ENCODE measurements around the gene THSD4.
"Not testable (repeated sequence)": the region's sequence is repeated elsewhere in the genome, so short reads cannot be mapped to it uniquely, and the experiment has no call there.

THSD4 gene

DNA sequence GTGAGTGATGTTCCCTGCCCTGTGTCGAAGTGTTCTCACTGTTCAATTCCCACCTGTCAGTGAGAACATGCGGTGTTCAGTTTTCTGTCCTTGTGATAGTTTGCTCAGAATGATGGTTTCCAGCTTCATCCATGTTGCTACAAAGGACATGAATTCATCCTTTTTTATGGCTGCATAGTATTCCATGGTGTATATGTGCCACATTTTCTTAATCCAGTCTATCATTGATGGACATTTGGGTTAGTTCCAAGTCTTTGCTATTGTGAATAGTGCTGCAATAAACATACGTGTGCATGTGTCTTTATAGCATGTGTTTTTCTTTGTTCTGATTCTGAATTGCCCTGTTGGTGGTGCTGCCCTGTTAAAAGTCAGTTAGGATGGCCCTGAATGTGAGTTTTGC is 204.2 kb downstream of the THSD4 start:
- FAIRE-seq; DNase-seq (ENCODE audit: low spot score): not testable (repeated sequence)

DNA sequence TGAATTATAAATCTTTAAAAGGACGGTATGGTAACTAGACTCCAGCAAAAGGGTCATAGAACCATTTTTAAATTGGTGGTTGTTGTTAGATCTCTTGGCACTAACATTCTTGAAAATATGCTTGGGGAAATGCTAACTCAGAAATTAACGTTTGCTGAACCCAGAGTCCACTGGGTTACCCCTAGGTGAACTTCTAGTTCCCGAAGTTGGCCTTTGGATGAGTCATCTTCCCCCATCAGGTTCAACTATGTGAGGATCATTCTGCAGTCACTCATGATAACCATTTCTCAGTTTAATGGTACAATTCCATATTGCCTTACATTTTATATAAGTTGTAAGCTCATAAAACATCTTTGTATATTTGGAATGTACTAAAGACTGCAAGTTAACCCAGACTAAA is 204.7 kb downstream of the THSD4 start:
- no peak for DNase-seq (ENCODE audit: low spot score)
- FAIRE-seq = no peak

DNA sequence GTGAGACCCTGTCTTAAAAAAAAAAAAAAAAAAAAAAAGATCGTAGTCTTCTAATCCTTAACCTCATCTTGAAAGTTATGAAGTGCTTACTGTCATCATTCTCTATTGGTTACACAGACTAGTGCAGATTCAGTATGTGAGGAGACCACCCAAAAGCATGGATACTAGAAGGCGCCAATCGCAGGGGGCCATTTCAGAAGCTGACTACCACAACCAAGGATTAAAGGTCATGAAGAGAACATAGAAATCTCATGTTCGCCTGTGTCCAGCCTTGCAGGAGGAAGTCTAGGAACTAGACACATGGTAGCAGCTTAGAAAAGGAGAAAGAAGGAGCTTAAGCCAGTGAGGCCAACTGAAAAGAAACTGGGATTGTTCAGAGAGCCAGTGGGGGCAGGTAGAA is 207.8 kb downstream of the THSD4 start:
- DNase-seq (ENCODE audit: low spot score) (no peak), FAIRE-seq (no peak)

DNA sequence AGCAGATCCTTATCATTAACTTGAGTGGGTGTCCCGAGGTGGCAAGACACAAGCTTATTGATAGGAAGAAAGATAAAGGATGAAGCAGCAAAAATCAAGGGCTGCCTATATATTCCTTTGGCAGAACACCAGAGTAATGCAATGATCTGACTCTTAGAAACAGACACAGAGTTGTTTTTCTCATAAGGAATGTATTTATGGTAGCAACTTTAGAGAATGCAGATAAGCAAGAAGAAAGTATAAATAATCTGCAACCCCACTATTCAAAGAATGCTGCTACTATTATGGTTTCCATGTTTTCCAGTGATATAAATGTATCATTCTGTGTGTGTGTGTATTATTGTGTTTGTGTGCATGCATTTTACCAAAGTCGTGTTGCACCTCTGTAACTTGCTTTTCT is 208.3 kb downstream of the THSD4 start:
- DNase-seq (ENCODE audit: low spot score) (no peak), FAIRE-seq (no peak)

DNA sequence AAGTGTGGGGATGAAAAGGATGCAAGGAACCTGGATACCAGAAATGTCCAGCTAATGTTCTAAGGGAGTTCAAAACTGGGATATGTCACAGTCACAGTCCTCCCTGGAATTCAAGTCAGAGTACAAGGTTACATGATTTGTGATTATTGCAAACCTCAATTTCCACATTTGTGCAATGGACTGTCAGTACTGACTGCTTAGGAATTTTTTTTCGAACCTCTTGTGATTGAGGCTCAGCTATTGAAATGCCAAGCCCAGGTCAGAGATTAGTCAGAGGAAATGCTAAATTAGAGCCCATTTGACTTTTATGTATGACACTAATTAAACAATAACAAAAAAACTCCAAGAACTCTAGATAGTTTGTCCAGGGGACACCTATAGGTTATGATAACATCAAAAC is 210.2 kb downstream of the THSD4 start:
- no peak for DNase-seq (ENCODE audit: low spot score)
- FAIRE-seq = no peak

DNA sequence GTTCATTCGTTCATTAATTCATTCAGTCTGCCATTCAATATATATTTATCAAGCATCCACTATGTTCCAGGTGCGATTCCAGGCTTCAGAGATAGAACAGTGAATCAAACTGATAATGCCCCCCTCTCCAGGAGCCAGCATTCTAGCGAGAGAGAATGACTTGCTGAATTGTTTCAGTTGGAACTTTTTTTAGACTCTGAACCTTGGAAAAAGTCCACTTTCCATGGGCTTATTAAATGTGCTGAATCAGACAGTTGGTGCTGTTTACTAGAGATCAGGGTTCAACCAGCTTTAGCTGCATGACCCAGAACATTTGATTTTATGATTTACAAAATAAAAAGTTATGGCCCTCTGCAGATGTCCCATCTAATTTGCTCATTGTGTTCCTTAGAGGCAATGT is 213.2 kb downstream of the THSD4 start:
- DNase-seq (ENCODE audit: low spot score) (no peak), FAIRE-seq (no peak)

DNA sequence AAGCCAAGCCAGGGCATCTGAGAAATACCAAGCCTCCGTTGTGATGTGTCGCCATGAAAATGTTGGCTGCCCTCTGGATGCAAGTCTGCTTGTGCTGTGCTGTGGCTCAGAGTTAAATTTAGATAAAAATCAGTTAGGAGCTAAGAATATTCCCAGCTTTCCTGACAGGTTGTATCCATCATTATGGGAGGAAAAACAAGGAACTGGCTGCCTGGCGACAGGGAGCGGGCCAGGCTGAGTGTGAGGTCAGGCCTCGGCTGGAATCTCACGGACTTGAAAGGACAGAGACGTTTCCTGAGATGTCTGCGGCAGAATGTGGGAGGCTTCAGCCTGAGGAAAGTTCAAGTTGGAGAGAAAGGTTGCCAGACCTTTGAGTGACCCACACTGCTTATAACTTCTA is 213.8 kb downstream of the THSD4 start:
- DNase-seq (ENCODE audit: low spot score) (no peak), FAIRE-seq (no peak)

DNA sequence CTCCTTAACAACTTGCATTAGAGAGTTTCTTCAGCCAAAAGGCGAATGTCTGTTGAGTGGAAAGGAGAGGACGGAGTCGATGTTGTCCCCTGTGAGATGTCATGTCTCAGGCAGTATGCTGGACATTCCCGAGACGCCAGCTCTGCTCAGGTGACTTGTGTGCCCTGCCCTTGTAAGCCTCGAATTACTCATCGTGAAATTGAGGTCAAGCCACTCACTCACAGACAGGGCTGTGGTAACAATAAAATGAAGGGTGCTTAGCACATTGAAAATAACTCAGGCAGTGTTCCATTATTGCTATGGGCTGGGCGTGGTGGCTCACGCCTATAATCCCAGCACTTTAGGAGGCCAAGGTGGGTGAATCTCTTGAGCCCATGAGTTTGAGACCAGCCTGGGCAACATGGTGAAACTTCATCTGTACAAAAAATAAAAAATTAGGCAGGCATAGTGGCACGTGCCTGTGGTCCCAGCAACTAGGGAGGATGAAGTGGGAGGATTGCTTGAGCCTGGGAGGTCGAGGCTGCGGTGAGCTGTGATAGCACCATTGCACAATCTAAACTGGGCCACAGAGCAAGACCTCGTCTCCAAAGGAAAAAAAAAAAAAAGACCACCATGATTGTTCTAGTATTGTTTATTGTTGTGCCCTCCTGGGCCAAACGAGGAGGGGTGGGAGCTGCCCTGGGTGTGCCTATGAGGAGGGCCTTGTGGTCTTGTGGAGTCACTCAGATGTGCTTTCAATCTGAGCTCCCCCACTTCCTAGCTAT is 214.4 kb downstream of the THSD4 start:
- DNase-seq (ENCODE audit: low spot score) (peak; percentile 58), FAIRE-seq (no peak)

DNA sequence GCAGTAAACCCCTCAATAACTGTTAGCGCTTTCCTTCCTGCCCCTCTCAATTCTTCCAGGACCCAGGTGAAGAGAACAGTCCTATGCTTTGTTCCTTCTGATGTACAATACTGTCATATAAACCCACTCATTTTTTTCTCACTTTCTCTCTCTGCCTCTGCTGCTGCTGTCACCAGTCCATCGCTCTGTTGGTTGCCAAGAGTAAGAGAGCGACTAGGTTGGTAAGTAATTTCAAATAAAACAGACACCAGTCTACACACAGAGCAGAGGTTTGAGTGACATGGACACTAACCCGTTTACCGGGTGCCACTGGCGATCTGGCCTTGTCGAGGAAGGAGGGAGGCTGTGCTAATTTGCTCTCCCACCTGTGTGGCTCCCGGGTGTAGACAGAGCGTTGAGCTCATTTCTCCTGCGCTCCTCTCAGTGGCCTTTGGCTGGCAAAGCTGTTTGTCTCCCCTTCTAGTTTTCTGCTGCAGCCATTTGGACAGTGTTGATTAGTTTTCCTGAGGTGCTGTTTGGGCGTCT is 215.4 kb downstream of the THSD4 start:
- DNase-seq (ENCODE audit: low spot score) (no peak), FAIRE-seq (no peak)

DNA sequence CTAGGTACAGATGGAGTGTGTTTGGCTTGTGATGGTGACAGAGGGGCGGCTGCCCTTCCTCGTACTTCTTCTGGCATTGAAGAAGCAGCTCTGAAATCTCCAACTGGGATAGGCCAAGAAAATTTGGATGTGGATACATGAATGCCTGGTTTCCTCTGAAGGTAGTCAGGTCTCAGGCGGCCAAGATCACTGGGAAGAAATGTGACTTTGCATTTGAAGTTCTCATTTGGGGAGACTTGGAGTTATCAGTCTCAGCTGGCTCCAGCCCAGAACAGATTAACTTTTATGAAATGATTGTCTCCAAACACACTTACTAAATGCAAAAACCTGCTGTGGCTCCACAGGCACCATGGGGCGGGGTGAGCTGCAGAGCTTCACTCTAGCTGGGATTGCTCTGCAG is 215.9 kb downstream of the THSD4 start:
- DNase-seq (ENCODE audit: low spot score) = no peak
- no peak for FAIRE-seq

DNA sequence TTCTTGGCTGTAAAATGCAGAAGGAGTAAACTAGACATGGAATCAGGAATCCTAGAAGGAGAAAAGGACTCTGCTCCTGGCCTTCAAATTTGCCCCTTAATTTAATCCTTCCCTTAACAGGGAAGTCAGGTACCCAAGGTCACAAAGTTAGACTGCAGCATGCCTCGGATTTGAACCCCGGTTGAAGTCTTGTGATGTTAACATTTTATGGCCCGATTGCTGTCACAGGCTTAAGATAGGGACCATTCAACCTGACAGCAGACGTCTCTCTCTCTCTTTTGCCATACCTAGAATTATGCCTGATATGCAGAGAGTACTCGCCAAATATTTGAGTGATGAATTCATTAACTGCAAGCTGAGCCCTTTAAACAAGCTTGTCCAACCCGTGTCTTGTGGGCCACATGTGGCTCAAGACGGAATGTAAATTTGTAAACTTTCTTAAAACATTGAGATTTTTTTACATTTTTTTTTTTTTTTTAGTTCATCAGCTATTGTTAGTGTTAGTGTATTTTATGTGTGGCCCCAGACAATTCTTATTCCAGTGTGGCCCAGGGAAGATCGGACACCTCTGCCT is 217.2 kb downstream of the THSD4 start:
- DNase-seq (ENCODE audit: low spot score) (no peak), FAIRE-seq (no peak)

DNA sequence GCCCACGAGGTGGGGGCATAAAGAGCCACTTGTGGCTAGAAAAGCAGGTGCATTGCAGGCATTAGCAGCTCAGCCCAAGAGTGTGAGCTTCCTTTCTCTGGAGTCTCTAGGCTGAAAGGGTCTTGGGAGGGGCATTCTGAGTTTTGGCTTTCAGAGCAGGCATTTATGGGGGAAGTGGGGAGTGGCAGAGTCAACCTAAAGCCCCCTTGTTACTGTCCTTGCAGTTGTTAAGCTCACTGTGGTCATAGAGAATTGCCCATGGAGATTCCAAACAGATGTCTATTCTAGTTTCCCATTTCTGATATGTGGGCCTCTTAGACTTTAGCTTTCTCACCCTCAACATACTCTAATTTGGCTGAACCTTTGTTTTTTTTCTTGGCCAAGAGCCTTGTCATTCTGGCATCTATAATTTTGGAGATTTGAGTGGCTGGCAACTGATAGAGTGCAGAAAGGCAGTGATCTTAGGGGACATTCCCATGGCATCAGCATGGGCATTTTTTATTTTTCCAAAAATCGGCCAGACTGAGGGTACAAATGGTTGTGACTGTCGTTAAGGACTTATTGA is 217.9 kb downstream of the THSD4 start:
- DNase-seq (ENCODE audit: low spot score) (no peak), FAIRE-seq (no peak)

DNA sequence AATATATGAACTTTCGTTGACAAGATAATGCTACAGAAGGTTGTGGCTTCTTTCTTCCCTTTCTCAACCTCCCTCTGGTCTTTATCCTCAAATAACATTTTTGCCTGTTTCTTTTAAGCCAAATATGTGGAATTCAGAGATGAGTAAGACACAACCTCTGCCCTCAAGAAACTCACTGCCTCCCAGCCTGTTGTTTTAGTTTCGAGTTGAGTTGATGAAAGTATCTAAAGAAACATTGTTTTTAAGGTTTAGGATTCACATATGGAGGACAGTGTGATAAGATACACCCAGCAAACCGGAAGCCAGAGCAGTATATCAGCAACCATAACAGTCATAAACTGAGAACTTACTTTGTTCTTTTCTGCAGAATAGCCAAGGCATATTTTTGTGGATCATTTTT is 218.6 kb downstream of the THSD4 start:
- DNase-seq (ENCODE audit: low spot score) = no peak
- FAIRE-seq = no peak

DNA sequence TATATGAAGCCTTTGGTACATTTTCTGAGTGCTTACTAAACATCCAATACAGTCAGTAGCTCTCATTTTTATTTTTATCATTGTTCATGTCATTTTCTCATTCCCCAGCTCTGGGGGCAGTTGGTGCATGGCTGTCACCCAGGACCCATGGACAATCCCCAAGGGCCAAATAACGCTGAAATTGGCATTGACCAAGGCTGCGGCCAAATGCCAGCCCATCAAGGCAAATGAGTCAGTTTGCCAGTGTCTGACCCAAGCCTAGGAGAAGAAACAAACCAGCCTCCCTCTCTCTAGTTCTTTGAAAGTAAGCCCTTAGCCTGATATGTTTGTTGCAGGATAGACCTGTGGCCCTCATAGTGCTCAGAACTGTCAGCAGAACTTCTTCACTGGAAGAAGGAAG is 219.2 kb downstream of the THSD4 start:
- no peak for FAIRE-seq
- no peak for DNase-seq (ENCODE audit: low spot score)

DNA sequence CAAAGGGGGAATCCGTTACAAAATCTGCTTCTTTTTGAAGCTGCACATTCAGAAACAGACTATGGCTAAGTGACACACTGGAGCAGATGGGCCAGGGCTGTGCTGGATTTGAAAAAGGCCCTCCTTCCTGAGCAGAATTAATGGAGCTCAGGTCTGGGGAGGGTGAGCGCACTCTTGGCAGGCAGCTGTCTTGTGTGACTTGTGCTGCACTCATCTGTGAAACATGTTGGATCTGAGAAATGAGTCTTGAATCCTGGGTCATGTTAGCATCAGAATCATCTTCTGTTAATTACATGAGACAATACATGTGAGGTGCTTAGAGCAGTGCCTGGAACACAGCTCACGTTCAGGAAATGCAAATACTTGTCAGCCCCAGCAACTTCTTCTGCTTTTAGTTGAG is 219.6 kb downstream of the THSD4 start:
- FAIRE-seq = no peak

DNA sequence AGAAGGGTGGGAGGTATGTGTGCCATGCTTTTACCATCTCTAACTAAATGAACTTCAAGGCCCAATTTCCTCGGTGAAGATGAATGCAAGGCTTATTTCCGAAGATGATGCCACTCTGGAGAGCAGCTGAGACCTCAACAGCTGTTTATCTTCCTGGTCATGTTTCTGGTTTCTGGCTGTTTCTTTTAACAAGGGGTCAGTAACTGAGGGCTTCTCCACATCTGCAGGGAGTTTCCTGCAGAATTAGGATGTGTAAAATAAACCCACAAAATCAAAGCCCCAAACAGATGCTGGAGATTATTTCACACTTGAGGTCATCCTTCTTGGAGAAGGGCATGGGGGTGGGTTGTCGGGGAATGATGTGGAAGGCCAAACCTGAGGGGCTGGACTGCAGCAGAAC is 220.3 kb downstream of the THSD4 start:
- FAIRE-seq (no peak), DNase-seq (ENCODE audit: low spot score) (no peak)

More for the DNA sequence above, 219.6 kb downstream of the THSD4 start:
- no peak for DNase-seq (ENCODE audit: low spot score)

DNA sequence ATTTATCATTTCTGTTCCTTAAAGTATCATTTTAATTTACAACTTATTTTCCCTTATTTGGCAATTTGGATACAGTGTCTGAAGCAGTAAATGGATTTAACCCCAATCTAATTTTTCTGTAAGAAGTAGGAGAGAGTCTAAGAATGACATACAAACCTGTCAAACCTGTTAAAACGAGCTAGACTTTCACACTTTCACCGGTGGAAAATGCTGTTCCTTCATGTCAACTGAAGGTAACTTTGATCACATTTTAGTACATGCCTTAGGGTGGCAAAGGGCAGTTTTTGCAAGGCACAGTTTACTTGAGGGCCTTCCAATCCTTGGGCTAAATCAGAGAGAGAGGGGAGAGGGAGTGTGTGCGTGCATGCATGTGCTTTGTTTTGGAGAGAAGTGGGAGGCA is 221.4 kb downstream of the THSD4 start:
- no peak for DNase-seq (ENCODE audit: low spot score)
- no peak for FAIRE-seq

DNA sequence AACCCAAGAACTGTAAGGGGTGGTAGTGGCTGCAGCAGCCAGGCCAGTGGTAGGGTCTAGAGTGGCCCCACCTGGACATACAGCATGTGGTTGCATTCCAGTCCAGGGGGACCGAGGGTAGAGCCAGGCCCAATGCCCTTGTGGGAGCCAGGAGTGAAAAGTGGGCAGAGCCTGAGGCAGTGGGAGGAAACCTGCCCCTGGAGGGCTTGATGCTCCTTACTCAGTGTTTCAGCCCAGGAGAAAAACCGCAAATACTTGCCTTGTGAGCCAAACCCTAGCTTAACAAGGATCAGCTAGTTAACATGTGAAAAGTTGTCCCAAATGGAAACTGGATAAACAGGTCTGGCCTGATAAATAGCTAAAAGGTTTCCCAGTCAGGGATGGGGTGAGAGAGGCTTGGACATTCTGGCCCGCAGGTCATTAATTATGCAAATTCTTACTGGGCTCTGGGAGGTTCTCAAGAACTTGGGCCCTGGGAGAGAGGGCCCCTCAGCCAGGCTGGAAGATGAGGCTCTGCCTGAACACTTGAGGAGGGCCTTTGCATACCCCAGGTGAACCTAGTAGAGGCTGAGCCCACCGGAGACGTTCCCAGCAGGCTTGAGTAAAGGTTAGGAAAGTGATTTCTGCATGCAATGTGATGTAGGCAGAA is 222.1 kb downstream of the THSD4 start:
- DNase-seq (ENCODE audit: low spot score) (peak; percentile 15), FAIRE-seq (no peak)

DNA sequence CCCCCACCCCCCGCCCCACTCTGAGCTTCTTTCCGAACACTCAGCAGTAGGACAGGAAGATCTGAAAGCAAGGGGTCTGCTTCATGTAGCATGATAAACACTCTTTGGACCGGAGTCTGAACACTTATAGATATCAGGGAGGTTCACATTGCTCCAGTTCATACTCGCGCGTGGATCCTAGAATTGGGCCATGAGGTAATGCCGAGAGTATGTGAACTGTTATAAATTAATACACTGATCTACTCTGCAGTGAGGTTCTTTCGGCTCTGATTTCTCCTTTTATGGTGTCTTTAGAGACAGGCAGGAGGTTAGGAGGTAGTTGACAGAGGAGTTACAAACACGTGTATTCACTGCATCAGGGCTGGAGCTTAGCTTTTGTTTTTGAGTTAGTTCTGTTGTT is 223.0 kb downstream of the THSD4 start:
- no peak for DNase-seq (ENCODE audit: low spot score)
- no peak for FAIRE-seq

DNA sequence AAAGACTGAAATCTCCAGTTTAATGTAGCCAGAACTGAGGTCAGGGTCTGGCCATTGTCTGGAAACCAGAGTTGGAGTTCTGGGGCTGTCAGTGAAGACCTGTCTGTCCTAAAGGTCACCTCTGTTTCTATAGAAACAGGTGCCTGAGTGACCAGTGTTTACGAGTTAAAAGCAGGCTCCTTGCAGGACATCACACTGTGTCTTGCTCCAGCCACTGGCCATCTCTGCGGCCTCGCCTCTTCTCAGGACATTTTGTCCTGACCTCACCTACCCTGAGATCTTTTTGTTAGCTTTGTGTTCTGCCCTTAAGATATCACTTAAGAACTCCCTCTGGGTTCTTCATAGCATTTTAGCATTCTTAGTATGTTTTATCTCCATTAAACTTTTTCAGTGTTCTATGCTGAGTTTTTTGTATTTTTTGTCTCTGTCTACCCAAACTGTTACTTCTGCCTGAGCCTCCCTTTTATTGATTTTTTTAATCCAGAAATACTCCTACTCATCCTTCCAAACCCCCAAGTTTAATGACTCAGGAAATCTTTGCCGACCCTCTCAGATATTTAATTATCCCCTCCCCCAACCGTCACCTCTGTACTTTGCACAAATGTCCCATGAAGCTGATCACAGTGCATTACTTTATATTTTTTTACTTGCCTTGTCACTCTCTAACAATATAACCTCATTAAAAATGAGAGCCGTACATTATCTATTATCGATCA is 223.7 kb downstream of the THSD4 start:
- no peak for DNase-seq (ENCODE audit: low spot score)
- FAIRE-seq = no peak

DNA sequence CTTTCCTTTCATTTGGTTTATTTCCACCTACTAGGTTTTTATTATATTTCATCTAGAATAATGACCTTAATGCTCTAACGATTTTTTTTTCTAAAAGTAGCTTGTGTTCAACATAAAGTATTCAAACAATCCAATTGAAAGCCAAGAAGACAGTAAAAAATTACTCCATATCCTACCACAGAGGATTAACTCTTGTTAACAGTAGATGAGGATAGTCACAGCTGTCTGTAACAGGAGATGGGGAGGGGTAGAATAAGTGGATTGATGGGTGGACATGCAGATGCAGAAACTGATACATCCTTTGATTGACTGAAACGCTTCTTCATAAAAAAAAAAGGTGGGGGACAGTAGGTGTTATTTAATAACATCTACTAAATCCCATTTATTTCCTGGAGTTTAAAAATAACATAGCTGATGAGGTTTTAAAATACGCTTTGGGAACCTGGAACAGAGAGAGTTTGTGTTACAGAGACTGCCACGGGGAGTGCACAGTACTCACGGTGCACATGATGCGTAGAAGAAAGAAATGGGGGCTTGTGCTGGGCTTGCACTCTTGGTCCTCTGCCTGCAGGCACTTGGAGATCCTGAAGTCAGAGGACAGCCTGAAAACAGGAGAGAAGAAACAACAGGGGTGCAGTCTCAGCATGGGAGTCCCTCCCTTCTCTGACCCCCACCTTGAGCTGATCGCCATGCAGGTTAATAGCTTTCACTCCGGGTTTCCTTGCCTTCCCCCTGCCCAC is 226.7 kb downstream of the THSD4 start:
- no peak for FAIRE-seq
- no peak for DNase-seq (ENCODE audit: low spot score)

Data from RCC 7860 (cell line).